Stimulated activated naive CD8-positive, alpha-beta T cell treated with anti-CD3 and anti-CD28 coated beads, Interleukin-15, amount 100 ng/mL, for 72 hours (primary cell): ENCODE measurements around the gene ABCC3.
"Not testable (repeated sequence)": the region's sequence is repeated elsewhere in the genome, so short reads cannot be mapped to it uniquely, and the experiment has no call there.

ENCODE experiments used
- ATAC-seq: fragments of 150-1000 bp; cut with Tn5 transposase; 2 replicates; pipeline ENCODE4 v1.10.0; 2021; ENCODE audit warnings: mild to moderate bottlenecking, moderate library complexity
- DNase-seq, 2 donors: peaks; one replicate each; pipeline ENCODE4 v3.0.0; 2021 to 2022
- H3K27ac Mint-ChIP-seq, 2 donors: one replicate each; pipeline ENCODE4 v1.8.0; 2022; ENCODE audit warnings: mild to moderate bottlenecking in 2 of 2, mixed read lengths in 2 of 2, moderate library complexity in 2 of 2
- H3K27me3 Mint-ChIP-seq: one replicate; pipeline ENCODE4 v1.8.0; 2022; ENCODE audit warnings: mixed read lengths
- H3K4me1 Mint-ChIP-seq: one replicate; pipeline ENCODE4 v1.8.0; 2022; ENCODE audit warnings: mild to moderate bottlenecking, mixed read lengths
- H3K4me3 Mint-ChIP-seq, 2 donors: one replicate each; pipeline ENCODE4 v1.8.0; 2022; ENCODE audit warnings: mild to moderate bottlenecking in 2 of 2, mixed read lengths in 2 of 2, moderate library complexity in 1 of 2
- H3K9me3 Mint-ChIP-seq, 2 donors: one replicate each; pipeline ENCODE4 v1.8.0; 2022; ENCODE audit warnings: mixed read lengths in 2 of 2

Gene ABCC3

DNA sequence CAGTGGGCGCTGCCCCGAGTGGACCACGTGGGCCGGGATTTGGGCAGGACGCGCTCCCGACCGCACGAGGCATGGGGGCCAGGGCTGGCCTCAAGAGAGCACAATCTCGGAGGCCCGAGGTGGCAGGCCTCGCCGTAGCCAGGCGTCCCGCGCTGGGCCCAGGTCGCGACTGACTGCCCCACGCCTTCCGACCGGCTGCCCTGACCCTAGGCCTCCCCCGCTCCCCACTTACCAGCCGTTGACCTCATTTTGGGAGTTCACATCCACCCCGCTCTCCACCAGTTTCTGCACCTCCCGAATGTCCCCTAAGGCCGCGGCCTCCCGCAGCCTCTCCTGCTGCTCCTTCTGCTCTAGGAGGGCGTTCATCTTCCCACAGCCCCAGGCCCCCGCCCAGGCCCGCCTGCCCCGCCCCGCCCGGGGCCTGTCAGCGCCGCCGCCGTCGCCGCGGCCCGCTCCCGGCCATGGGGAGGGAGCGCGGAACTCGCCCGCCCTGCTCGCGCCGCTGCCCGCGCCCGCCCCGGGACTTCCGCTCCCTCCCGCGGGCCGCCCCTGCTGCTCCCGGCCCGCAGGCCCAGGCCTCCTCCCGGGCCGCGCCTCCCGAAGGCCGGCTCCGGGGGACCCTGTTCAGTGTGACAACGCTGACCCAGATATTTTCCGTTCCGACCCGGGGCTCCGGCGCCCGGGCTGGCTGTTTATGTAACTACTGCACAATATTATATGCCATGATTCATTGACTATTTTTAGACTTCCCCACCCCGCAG is 72.8 kb downstream of the ABCC3 start, which contains the start of gene ANKRD40:
ANKRD40 (minus strand) TSS at position 626 of the 761 bp plus-strand sequence; CDS start at position 366, 260 bp downstream.
- Mint-ChIP-seq H3K4me3 (peak within 1 kb of the TSS; percentile 90 to 95), H3K27ac (peak within 1 kb of the TSS; percentile 98 to 99), H3K4me1 (peaks cover 49% of the 10 kb centered on the region), H3K27me3 (no peaks in the 10 kb centered on the region), H3K9me3 (no peaks in the 10 kb centered on the region)
- ATAC-seq (peak; percentile 93), DNase-seq (peak; percentile 95)

DNA sequence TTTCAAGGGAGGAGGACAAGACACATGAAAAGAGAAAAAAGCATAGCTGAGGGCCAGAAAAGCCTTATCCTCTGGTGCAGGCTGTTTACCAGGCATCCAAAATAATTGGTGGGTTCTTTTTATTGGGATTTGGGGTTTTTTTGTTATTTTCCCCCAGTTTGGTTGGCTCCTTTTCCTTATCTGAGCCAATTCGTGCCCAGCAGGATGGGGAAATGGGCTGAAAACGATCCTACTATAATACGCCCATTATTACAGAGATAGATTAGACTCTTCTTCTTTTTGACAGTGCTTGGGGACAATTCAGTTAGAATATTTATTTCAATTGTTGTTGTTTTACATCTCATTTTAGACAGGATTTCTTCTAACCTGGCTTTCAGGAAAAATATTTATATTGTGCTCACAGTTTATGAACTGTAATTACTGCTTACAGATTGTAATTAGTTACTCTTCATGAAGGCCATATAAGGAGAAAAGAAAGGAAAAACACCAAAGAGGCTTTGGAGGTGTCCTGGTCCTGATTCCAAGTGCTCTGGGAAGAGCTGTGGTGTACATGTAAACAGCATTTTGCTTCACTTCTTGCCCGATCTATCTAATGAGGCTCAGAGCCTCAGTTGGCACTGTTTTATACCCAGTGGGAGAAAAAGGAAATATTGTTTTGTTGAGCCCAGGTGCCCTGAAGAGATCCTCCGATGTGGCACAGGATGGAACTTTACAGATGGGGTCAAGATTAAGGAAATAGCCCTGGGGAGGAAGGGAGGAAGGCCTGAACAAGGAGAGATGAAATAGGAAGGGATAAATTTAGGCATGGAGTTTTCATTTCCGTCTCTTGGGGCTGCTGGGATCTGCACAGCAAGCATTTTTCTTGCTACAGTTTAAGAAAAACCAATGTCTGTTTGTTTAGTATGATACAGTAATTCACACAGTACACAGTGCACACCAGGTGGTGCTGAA is 73.6 kb downstream of the ABCC3 start:
- Mint-ChIP-seq H3K4me3 (peak overlapping the region; percentile 90 to 95), H3K27me3 (no peaks in the 10 kb centered on the region), H3K4me1 (peaks cover 40% of the 10 kb centered on the region), H3K9me3 (no peaks in the 10 kb centered on the region), H3K27ac (peak overlapping the region; percentile 97)
- no peak for ATAC-seq
- no peak for DNase-seq

DNA sequence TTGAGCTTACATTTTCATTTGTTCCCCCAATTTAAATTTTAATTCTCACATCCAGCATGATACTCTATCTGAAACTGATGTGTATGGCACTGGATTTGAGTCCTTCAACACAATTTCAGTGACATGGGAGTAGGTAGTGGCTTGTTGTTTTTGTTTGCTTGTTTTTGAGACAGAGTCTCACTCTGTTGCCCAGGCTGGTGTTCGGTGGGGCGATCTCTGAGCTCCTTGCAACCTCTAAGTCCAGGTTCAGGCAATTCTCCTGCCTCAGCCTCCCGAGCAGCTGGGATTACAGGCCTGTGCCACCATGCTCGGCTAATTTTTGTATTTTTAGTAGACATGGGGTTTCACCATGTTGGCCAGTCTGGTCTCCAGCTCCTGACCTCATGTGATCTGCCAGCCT is 74.4 kb downstream of the ABCC3 start:
- DNase-seq, H3K9me3 Mint-ChIP-seq, ATAC-seq, H3K27me3 Mint-ChIP-seq: not testable (repeated sequence)
- Mint-ChIP-seq H3K27ac (peak overlapping the region; percentile 97), H3K4me3 (peak overlapping the region; percentile 90 to 95), H3K4me1 (peaks cover 33% of the 10 kb centered on the region)

DNA sequence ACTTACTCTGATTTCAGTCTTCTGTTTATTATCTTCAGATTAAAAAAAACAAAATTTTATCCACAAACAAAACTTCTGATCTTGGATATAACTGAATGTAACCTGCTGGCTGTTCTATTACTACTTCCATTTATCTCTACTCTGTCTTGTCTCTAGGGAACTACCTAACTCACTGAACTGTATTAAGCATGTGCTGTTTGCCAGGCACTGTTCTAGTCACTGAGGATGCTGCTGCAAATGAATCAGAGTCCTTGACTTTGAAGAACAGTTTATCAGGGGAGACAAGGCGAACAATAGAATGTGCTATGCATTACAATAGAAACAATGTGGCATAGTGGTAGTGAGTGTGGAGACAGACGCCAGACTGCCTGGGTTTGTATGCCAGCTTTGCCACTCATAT is 75.3 kb downstream of the ABCC3 start:
- Mint-ChIP-seq H3K4me1 (peaks cover 28% of the 10 kb centered on the region), H3K9me3 (no peaks in the 10 kb centered on the region), H3K27ac (peak overlapping the region in 1 of 2 donors; percentile 47), H3K4me3 (peak overlapping the region in 1 of 2 donors; percentile 12), H3K27me3 (no peaks in the 10 kb centered on the region)
- DNase-seq (no peak), ATAC-seq (no peak)

DNA sequence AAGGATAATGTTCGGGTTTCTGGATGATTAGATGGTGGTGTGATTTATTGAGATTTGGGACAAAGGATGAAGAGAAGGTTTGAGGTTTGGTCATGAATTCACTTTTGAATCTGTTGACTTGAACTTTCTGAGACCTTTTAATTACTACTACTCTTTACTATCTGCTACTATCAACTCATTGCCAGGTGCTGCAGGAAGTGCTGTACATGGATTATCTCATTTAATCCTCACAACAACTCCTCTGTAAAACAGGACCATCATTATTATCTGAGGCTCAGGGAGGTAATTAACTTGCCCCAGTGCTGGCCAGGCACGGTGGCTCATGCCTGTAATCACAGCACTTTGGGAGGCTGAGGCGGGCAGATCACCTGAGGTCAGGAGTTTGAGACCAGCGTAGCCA is 76.0 kb downstream of the ABCC3 start:
- H3K4me3 Mint-ChIP-seq = no peak overlapping the region
- no peaks in the 10 kb centered on the region for H3K27me3 Mint-ChIP-seq
- no peaks in the 10 kb centered on the region for H3K9me3 Mint-ChIP-seq
- H3K4me1 Mint-ChIP-seq = peaks cover 22% of the 10 kb centered on the region
- DNase-seq (no peak), ATAC-seq (no peak)
- no peak overlapping the region for H3K27ac Mint-ChIP-seq

DNA sequence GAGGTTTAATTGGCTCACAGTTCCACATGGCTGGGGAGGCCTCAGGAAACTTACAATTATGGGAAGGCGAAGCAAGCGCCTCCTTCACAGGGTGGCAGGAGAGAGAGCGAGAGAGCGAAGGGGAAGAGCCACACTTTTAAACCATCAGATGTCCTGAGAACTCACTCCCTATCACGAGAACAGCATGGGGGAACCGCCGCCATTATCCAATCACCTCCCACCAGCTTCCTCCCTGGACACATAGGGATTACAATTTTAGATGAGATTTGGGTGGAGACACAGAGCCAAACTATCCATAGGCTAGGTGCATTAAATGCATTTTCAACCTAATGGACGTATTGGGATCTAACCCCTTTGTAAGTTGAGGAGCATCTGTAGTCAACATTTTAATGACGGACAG is 78.0 kb downstream of the ABCC3 start:
- ATAC-seq = no peak
- Mint-ChIP-seq H3K27ac (no peak overlapping the region), H3K4me1 (peaks cover 13% of the 10 kb centered on the region), H3K9me3 (no peaks in the 10 kb centered on the region), H3K4me3 (no peak overlapping the region), H3K27me3 (no peaks in the 10 kb centered on the region)
- no peak for DNase-seq

DNA sequence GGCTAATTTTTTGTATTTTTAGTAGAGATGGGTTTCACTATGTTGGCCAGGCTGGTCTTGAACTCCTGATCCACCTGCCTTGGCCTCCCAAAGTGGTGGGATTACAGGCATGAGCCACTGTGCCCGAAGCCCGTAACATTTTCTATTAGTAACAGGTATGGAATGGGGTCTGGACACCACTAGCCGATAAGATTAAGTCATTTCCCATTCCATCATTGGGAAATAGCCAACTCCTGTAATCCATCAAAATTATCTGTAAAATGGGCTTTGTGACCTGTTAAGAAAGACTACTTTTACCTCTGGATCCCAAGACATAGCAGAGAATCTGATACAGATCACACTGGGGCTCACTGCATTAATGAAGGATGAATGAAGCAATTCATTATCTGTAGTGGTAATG is 80.8 kb downstream of the ABCC3 start:
- Mint-ChIP-seq H3K27me3 (no peaks in the 10 kb centered on the region), H3K4me3 (no peak overlapping the region), H3K27ac (no peak overlapping the region), H3K4me1 (peaks cover 10% of the 10 kb centered on the region), H3K9me3 (no peaks in the 10 kb centered on the region)
- no peak for ATAC-seq
- no peak for DNase-seq

DNA sequence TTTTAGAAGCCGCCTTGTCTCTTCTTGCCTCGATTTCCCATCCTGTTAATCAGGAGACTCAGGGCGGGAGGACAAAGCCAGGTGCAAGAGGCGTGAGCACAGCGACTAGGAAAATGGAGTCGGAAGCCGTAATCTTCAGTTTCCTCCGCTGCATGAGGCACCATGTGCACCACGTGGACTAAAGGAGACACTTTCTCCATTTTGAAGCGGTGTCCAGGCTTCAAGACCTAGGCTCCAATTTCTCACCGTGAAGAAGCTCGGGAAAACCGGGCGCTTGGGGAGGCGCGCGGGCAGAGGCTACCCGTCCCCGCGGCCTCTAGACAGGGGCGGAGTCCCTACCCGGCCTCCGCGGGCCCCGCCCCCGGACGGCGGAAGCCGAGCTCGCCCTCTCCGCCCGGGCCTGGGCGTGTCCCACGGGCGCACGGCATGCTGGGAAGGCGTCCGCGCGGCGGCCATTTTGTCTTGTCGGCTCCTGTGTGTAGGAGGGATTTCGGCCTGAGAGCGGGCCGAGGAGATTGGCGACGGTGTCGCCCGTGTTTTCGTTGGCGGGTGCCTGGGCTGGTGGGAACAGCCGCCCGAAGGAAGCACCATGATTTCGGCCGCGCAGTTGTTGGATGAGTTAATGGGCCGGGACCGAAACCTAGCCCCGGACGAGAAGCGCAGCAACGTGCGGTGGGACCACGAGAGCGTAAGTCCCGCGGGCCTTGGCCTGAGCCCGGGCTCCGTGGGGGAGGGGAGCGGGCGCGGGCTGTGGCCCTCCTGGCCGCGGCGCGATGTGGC is 84.7 kb downstream of the ABCC3 start, which contains the start of gene LUC7L3:
LUC7L3 (plus strand) TSS at position 460 of the 780 bp plus-strand sequence; CDS start at position 590, 130 bp downstream.
- peak; percentile 93 for ATAC-seq

DNA sequence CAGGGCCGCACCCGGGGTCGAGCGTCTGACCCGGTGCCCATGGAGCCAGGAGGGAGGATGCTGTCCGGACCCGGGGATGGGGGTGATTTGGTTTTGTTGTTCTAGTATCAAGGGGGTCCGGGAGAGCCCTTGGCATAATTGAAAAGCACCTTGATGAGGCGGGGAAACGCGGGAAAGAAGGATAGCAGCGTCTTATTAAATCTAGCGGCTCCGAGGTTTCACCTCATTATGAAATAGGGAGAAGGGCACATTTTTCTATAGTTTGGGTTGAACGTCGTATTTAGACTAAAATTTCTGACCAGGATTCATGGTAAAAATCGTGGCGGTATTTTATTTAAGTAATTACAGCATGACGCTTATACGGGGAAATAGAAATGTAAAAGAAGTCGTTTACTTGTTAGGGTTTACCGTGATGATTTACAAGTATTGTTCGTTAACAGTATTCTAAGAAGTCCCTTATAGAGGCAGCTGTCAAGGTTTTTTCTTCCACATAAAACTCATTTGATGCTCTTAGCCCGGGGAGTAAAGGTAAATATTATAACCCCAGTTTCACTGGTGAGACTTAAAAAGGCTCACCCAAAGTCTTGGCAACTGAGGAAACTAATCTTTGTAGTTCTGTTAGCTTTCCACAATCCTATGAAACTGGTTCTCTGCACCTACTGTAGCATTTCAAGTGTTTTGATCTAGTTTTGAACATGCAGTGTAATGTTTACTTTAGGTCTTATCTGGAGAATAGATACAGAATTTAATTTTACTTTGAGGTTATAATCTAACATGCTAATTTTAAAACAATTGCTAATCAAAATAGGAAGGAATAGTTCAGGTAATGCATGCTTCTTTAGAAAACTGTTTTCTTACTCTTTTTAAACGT is 85.5 kb downstream of the ABCC3 start:
- Mint-ChIP-seq H3K27me3 (no peaks in the 10 kb centered on the region), H3K4me3 (peak overlapping the region; percentile 91 to 94), H3K27ac (peak overlapping the region; percentile 99 to 100), H3K9me3 (no peaks in the 10 kb centered on the region), H3K4me1 (peaks cover 41% of the 10 kb centered on the region)
- ATAC-seq (no peak), DNase-seq (no peak)

More for the DNA sequence above, 84.7 kb downstream of the ABCC3 start, which contains the start of gene LUC7L3:
- H3K4me3 Mint-ChIP-seq = peak within 1 kb of the TSS; percentile 91 to 94
- peak within 1 kb of the TSS; percentile 99 to 100 for H3K27ac Mint-ChIP-seq
- peaks cover 37% of the 10 kb centered on the region for H3K4me1 Mint-ChIP-seq
- no peaks in the 10 kb centered on the region for H3K9me3 Mint-ChIP-seq
- peak; percentile 95 to 96 for DNase-seq
- H3K27me3 Mint-ChIP-seq = no peaks in the 10 kb centered on the region

DNA sequence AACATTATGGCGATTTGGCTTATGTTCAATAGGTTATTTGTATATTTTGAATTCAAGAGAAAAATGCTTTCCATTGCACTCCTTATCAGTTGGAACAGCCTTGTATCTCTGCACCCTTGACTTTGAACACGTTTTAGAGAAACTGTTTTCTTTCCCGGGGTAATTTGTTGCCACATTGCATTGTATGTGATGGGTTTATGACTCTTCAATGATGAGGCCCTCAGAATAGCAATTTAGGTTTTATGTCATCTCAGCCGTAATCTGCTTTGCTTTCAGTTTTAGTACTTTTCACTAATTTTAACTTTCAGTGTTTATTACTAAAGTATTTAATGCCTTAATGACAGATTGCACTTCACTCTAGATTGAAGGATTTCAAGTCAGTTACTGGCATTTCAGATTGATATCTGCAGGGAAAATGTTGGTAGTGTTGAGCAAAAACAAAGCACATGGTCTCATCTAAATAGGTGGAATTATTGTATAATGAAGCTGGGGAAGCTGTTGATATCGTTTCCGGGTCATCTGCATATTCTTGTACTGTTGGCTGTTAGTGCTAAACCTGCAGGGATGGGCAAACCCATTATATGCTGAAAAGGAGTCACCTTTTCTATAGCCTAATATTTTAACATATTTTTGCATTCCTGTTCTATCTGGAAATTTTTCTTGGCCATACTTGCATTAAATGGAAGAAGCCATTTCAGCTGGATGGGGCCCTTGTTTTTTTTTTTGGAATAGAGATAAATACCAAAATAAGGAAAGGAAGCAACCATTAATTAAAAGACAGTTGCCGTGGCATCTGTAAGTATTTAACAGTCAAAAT is 86.7 kb downstream of the ABCC3 start:
- Mint-ChIP-seq H3K4me3 (peak overlapping the region; percentile 91 to 94), H3K27ac (peak overlapping the region; percentile 99 to 100), H3K4me1 (peaks cover 47% of the 10 kb centered on the region), H3K9me3 (no peaks in the 10 kb centered on the region), H3K27me3 (no peaks in the 10 kb centered on the region)
- DNase-seq = no peak
- no peak for ATAC-seq

DNA sequence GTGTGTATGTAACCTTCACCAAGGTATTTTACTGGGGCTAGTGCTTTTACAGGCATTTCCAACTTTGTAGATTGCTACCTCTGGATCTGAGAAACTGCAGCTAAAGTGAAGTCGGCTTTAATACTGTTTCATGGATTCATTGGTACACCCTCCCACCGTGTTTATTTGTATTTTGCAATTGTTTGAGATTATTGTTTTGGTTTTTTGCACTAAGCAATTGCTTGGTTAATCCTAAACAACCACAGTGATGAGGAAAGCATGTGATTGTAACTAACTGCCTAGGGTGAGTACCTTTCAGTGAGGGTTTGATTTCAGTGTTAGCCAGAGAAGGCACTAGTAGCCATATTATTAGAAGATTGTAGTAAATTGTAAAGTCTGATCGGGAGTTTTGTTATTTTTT is 88.1 kb downstream of the ABCC3 start:
- H3K4me1 Mint-ChIP-seq = peaks cover 60% of the 10 kb centered on the region
- H3K27ac Mint-ChIP-seq = no peak overlapping the region
- ATAC-seq = no peak
- no peaks in the 10 kb centered on the region for H3K27me3 Mint-ChIP-seq
- H3K9me3 Mint-ChIP-seq = no peaks in the 10 kb centered on the region
- no peak for DNase-seq
- H3K4me3 Mint-ChIP-seq = peak overlapping the region; percentile 91 to 94

DNA sequence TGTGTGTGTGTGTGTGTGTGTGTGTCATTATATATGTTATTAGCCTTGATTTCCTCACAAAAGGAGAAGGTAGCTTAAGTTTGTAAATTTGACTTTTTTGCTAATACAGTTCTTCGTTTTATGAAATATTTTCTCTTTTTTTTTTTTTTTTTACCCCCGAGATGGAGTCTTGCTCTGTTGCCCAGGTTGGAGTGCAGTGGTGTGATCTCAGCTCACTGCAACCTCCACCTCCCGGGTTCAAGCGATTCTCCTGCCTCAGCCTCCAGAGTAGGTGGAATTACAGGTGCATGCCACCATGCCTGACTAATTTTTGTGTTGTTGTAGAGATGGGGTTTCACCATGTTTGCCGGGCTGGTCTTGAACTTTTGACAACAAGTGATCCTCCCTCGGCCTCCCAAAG is 89.9 kb downstream of the ABCC3 start:
- H3K4me3 Mint-ChIP-seq = peak overlapping the region in 1 of 2 donors; percentile 26
- ATAC-seq, DNase-seq, H3K27me3 Mint-ChIP-seq, H3K9me3 Mint-ChIP-seq: not testable (repeated sequence)
- peaks cover 67% of the 10 kb centered on the region for H3K4me1 Mint-ChIP-seq
- H3K27ac Mint-ChIP-seq = peak overlapping the region; percentile 40 to 63

DNA sequence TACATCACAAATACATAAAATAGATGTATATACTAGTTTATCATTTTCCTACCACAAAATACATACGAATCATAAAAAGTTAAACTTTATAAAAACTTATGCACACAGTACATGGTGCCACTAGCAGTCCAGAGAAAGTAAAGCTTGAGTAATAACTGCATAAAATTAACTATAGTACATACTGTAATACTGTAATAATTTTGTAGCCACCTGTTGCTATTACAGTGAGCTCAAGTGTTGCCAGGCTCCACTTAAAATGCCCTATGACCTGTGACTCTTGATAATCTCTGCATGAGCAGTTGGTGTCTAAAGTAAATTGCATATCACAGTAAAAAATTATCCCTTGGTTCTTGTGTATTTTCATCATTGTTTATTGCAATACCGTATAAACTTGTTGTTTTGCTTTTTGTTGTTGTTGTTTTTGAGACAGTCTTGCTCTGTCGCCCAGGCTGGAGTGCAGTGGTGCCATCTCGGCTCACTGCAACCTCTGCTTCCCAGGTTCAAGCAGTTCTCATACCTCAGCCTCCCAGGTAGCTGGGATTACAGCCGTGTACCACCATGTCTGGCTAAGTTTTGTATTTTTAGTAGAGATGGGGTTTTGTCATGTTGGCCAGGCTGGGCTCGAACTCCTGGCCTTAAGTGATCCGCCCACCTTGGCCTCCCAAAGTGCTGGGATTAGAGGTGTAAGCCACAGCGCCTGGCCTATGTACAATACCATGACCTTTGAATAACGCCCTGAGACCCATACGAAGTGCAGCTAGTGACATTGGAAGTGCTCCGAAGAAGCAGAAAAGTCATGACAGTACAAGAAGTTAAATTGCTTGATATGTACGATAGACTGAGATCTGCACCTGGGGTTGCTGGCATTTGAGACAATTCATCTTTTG is 91.3 kb downstream of the ABCC3 start:
- Mint-ChIP-seq H3K27me3 (no peaks in the 10 kb centered on the region), H3K4me1 (peaks cover 72% of the 10 kb centered on the region), H3K4me3 (peak overlapping the region in 1 of 2 donors; percentile 5), H3K9me3 (no peaks in the 10 kb centered on the region), H3K27ac (no peak overlapping the region)
- DNase-seq (no peak), ATAC-seq (no peak)
